GM21825 (cell line): Measurements from ENCODE around the gene CRB2.
"Not testable (repeated sequence)": the region's sequence is repeated elsewhere in the genome, so short reads cannot be mapped to it uniquely, and the experiment has no call there.

ENCODE experiments used
- ATAC-seq: cut with Tn5 transposase; IDR thresholded peaks from one replicate; pipeline ENCODE4 v1.9.1; 2021; ENCODE audit warnings: mild to moderate bottlenecking, moderate library complexity; ENCODE audit not compliant: unreplicated experiment

The CRB2 gene

DNA sequence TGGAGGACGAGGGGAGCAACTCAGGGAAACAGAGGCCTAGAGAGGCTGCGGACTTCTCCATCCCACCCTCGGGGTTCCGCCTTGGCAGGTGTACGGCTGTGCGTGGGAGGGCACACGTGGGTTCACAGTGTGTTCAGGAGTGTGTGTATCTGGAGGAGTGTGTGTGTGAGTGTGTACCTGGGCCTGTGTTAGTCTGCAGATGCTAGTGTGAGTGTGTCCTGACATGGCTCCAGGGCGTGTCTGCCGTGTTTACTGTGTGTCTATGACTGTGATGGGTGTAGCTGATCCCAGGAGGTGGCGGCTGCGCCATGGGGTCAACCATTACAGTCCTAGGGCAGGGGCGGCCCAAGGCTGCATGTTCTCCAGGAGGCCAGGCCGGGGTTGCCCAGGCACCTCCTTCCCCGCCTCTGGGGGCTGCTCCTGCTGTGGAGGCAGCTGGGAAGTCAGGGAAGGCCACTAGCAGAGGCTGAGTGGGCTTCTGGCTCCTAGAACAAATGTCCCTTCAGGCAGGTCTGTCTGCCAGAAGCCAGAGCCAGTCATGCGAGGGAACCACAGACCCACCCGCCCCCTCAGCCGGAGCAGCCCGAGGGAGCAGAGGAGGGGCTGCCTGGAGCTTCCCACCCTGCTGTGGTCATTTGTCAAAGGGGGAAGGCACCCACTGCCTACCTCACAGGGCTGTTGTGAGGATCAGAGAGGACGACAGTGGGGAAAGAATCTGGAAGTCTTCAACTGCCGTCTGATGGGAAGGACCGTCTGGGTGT lies 21.4 kb downstream of the CRB2 start:
- ATAC-seq, result no peak

DNA sequence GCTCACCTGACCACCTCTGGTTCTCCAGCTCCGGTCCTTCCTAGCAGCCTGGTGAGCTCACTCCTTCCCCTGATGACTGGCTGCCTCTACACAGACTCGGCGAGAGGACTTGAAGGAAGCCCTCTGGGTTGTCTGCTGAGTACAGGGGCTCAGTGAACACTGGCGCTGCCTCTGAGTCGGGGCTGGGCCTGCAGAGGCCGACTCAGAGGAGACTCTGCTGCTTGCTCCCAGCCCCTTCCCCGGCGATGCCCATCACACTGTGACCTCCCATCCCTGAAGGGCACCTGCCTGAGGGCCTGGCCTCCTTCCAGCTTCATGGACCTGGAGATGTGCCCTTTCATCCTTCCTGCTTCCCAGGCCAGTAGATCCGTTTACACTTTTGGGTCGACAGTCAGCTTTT lies 22.0 kb downstream of the CRB2 start:
- no peak for ATAC-seq

DNA sequence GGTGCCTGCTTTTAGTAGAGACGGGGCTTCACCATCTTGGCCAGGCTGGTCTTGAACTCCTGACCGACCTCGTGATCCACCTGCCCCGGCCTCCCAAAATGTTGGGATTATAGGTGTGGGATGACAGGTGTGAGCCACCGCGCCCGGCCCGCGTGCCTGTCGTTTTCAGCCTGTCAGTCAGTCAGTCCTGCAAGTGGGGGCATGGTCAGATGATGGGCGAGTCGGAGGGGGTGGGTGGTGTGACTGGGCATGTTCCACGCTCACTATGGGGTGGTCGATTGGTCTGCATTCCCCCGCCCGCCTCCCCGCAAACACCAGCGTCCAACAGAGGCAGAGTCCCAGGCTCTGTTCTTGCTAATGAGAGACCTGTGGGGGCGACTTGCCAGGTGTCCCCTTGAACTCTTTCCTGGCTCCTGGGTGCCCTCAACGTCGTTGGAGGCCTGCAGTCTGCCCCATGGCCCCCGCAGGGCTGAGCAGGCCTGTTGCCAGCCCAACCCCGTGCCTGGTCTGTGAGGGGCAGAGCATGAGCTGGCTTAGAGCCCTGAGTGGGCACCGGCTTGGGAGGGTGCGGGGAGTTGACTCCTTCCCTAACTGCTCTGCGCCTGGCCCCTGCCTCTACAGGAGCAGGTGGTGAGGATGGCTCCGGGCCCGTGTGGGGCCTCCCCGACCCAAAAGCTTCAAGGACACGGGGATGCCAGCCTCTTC lies 23.1 kb downstream of the CRB2 start:
- ATAC-seq, result no peak

DNA sequence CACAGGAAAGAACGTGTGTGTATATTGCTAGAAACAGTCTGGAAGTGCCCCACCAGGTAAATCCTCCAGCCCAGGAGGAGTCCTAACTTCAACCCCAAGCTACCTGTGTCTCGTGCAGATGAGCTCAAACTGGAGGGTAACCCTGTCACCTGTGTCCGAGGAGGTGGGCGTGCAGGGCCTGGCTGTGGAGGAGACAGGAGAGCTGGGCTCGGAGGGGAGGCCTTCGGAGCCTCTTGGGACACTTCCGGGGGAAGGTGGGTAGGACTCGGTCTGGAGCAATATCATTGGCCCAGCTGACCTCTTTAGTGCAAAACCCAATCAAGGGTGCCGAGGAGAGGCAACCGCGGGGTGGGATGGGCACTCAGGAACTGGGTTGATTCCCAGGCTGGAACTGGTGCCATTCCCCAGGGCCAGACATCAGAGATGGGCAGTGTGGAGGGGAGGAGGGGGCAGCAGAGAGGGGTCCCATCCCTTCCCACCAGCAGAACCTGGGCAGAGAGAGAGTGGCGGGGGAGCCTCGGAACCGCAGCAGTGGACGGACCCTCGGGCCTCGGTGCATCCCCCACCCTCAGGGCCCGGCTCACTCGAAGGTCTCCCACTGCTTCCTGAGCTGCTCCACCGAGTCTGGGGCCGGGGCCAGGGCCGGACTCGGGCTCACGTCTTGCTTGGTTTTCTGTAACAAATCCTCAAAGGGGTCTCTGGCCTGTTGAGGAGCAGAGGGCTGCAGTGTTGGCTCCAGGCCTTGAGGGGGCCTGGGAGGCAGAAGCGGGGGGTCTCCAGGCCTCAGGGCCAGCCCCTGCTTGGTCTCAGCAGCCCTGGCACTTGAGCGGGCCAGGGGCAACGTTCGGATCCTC lies 25.1 kb downstream of the CRB2 start:
- ATAC-seq, result no peak

DNA sequence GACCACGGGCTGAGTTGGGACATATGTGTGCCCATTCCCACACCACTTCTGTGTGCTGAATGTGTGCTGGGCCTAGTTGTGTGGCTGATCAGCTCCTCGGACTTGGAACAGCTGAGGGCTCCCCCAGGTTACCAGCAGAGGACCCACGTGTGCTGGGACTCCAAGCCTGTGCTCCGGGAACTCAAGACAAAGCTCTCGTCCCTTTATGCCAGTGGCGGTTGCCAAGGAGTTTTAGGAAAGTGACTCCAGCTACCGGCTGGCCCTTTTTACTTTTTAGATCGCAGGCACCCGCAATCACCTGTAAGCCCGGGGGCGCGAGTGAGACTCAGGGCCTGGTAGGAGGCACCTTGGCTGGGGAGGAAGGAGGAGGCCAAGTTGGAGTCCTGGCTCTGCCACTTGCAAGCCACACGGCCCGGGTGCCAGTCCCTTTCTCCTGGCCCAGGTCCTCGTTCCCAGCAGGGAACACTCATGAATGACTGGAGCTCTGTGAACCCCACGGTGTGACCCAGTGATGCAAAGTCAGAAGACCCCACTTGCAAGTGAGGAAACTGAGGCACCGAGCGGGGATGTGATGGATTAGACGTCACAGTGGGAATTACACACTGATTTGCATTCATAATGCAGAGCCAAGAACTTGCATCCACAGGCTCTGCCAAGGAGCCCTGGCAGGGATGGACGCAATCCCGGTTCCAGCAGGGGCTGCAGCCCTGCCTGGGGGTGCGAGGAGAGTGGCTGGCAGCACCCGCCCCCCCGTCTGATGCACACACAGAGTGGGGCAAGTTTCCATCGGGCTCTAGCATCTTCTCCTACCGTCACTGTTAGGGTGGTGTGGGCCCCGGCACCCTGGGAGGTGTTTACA lies 26.9 kb downstream of the CRB2 start:
- ATAC-seq, result no peak

DNA sequence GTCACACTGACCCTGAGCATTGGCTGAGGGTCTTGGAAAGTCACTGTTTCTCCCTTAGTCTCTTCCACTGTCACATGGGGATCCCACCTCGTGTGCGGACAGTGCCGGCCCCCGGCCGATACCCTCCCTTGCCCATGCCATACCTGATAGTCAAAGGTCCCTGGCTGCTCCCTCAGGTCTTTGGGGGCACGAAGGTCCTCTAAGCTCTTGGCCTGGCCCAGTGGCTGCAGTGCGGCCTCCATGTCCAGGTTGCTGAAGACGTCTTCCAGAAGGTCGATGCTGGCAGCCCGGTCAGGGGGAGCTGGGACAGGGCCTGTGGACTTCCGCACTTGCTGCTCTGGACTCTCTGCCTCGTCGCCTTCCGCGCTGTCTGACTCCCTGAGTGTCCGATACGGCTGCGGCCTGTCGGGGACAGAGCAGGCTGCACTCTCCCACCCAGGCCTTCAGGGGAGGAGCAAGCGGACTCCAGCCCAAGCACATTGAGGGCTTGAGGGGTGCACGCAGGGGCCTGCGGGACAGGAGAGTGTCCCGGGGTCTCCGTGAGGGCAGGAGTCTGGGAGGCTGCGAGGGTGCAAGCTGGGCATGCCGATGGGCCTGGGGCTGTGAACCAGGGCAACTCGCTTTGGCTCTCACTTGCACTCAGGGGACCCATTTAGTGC lies 27.6 kb downstream of the CRB2 start:
- no peak for ATAC-seq

DNA sequence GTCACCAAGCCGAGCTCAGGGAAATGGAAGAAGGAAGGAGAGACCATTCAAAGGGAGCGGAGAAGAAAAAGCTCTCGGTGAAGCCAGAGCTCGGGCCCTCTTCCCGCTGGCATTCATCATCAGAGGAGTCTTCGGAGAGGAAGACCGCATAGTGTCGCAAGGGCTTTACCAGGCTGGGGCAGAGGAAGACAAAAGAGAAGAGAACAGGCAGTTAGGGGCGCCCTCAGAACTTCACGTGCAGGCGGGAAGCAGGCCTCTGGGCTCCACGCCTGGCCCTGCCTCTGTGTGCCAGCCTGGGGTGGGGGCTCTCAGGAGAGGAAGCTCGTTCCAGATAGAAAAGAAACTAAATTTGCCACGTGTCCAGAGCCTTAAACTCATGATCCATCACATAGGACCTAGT lies 31.7 kb downstream of the CRB2 start:
- no peak for ATAC-seq

DNA sequence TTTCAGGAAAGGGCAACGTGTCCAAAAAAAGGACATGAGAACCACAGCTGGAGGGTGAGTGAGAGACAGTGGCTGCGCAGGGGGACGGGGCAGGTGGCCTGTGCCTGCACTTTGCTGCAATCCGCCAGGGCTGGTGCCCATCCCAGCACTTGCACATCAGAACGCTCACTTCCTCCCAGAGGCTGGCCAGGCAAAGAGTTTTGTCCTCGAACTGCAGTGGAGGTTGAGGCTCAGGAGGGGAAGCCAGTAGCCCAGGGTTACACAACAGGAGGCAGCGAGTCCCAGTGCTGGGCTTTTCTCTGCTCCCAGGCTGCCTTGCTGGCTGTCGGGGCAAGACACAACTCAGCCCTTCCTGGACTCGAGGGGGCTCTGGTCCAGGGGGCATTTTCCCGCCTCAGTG lies 33.1 kb downstream of the CRB2 start:
- no peak for ATAC-seq

DNA sequence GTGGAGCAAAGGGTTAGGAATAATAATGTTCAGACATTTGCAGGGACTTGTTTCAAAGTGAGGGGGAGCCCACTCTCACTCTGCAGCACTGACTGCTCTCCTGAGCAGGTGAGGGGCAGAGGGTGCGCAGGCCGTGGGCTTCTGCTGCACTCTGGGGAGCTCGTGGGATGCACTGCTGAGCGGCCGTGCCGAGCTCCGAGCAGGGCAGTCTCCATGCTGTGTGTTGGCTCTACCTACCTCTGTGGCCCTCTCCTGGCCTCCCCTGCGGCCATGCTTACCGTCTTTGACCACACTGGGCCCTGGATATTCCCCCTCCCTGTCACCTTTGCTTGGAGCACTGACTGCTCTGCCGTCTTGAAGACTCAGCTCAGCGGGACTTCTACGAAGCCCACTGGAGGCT lies 33.7 kb downstream of the CRB2 start:
- no peak for ATAC-seq

DNA sequence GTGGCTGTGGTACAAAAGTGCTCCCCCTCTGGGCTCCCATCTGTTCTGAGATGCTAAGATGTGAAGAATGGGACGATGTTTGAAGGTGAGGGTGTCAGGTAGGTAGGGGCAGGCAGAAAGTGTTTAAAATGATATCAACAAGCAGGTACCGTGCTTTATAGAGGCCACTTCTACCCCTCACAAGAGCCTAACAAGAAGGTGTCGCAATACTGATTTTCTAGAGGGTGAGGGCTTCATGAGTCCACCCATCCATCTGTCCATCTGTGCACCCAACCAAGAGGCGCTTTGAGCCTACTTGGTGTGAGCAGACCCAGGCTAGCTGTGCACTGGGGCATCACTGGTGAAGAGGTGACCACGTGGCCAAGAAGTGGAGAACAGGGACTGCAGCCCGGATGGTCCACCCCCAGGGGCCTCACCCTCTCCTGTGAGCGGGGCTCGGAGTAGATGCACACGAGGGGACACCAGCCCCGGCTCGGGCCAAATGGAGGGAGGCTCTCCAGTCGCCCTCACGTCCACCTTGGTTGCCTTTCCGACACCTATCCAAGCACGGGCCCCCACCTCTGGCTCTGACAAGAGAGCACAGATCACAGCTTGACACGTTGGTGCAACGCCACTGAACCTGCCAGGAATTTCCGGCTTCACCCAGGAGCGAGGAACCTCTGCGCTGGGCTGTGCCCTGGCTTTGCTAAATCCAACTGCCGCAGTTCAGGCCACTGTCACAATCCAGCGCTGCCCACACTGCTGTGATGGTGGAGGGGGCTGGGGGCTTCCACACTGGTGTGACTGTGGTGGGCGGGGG lies 34.5 kb downstream of the CRB2 start:
- ATAC-seq, result no peak

DNA sequence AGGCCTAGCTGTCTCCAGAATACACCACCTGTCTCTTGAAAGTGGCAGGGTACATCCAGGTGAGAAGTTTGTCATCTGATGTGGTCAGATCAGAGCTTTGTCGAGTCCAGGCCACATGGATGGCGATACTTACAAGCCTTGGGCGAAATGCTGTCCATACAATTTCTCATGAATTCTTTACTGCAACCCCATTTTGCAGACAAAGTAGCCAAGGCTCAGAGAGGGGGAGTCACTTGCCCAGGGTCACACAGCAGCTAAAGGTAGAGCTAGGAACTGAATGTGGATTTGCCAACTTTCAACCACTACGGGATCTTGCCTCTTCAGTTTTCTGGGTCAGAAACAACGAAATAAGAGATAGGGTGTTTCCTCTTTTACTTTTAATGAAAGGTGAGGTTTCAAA lies 35.2 kb downstream of the CRB2 start:
- ATAC-seq, result no peak

DNA sequence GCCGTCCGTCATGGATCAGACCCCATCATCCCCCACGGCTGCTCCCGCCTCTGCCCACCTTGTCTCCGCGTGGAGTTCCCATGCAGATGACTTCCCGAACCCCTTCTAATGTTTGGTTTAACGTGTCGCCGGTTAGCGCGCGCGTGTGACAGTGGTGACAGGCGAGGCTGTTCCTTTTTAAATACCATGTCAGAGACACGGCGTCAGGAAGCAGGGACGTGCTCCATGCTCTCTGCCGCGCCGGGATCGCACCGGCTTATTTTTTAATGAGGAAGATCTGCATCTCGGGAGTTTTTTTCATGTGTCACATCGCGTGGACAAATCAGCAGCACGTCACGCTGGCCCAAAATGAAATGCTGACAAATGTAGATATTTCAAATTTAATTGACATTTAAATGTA lies 35.9 kb downstream of the CRB2 start:
- ATAC-seq, result no peak

DNA sequence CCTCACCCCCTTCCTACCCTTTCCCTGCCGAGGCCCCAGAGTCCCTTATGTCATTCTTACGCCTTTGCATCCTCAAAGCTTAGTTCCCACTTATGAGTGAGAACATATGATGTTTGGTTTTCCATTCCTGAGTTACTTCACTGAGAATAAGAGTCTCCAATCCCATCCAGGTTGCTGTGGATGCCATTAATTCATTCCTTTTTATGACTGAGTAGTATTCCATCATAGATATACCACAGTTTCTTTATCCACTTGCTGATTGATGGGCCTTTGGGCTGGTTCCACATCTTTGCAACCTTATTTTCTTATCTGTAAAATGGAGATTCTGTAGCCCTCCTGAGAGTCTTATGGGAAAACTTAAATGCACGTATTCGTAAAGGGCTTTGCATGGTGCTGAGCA lies 36.8 kb downstream of the CRB2 start:
- ATAC-seq, result no peak

DNA sequence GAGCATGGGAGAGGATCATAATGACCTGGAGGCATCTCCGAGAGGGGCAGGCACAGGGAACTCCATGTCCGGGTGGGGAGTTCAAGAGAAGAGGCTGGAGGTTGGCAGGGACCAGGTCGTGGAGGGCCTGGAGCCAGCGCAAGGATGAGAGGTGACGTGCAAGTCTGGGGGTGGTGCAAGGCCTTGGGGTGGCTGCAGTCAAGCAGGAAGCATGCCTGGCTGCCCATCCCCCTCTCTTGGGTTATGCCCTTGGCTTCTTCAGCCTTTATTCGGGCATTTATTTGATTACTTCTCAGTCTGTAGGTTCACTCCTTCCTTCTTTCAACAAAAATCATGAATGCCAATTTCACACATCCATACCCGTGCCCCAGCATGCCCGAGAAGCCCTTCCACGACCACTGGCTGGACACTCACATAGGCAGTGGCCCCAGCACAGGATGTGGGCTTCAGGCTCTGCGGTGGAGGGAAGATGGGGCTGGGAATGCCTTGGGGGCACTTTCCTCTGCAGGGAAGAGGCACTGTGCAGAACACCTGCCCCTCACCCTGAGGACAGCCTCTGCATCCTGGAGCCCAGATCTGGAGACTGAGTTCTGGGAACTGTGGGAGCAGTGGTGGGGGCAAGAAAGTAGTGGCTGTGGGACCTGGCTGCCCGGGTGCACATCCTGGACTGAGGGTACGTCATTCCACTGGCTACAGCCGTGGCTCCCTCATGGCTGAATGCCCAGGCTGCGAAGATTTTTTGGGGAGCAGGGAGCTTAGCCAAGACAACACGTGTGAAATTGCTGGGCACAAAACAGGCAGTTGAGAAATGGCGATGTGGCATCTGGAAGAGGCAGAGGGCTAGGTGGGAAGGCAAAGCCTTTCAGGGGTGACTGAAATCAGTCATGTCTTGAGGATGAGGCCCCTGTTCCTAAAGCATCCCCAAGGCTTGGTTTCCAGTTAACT lies 38.6 kb downstream of the CRB2 start:
- ATAC-seq, result no peak

DNA sequence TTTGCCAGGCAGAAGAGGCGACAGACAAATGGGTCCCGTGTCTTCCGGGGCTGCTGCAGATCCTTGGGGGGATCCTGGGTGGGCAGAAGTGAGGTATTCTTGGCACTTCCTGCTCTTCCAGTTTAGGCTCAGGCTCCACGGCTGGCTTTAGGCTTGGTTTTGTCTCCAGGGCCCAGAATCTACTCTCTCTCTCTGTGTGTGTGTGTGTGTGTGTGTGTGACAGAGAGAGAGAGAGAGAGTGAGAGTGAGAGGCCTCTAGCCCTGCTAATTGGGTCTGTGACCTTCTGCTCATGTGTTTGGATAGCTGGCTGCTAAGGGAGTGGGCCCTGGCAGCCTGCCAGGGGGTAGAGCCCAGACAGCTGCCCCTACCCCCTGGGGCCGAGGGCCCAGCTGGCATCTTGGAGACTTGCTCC lies 39.3 kb downstream of the CRB2 start:
- no peak for ATAC-seq

DNA sequence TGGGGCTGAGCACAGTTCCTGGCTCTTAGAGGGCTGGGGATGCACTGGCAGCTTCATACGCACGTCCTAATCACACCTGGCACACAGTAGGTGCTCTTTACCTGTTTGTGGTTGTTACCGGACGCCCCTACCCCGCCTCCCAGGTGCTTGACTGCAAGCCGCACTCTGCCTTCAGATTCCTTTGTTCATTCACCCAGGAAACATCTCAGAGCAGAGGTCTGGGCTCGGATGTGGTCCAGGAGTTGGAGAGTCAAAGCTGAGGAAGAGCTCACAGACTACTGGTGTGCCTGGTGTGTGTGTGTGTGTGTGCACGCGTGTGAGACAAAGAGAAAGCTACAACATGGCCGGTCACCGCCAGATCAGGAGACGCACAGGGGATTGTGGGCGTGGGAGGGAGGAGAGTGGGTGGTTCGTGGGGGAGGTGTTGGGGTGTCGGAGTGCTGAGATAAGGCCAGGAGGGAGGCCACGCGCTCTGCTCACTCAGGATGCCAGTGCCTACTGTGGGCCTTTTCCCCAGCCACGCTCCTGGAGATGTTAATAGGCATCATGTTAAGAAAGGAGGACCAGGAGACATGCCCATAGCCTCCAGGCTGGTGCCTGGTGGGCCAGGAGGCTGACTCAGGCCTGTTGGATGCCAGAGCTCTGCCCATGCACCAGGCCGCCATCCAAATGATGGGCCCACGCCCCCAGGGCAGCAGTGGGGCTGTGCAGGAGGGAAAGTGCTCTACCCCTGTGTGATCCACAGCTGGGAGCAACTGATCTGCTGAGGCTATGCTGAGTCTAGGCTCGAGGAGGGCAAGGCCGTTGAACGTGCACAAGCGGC lies 39.9 kb downstream of the CRB2 start:
- no peak for ATAC-seq

DNA sequence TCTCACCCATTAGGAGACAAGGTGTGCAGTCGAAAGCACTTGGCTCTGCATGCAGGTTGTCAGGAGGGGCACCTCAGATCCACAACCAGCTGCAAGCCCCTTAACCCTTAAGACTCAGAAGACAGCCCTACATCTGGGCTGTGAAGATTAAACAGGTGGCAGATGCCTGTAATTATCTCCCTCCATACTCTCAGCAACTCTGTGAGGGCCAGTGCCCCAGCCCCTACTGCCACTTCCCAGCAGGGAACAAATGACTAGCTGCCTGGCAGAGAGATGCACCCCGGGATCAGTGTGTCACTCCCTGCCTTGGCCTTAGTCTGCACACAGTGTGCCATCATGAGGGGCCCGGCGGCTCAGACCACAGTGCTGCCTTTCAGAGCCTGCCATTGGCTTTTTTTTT lies 42.0 kb downstream of the CRB2 start:
- no peak for ATAC-seq

DNA sequence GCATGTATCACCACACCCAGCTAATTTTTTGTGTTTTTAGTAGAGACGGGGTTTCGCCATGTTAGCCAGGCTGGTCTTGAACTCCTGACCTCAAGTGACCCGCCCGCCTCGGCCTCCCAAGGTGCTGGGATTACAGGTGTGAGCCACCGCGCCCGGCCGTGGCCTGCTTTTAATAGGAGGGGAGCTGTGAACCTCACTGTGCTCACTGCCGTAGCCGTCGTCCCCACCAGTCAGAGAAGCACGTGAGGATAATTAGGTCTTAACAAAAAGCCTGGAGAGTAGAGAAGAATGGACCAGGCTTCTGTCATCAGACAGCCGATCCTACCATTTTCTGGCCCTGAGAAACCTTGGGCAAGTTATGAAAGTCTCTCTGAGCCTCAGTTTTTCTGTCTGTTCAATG lies 42.9 kb downstream of the CRB2 start:
- not testable (repeated sequence) for ATAC-seq
